ENCODE measurements around the gene BCAS3.

The BCAS3 gene

DNA sequence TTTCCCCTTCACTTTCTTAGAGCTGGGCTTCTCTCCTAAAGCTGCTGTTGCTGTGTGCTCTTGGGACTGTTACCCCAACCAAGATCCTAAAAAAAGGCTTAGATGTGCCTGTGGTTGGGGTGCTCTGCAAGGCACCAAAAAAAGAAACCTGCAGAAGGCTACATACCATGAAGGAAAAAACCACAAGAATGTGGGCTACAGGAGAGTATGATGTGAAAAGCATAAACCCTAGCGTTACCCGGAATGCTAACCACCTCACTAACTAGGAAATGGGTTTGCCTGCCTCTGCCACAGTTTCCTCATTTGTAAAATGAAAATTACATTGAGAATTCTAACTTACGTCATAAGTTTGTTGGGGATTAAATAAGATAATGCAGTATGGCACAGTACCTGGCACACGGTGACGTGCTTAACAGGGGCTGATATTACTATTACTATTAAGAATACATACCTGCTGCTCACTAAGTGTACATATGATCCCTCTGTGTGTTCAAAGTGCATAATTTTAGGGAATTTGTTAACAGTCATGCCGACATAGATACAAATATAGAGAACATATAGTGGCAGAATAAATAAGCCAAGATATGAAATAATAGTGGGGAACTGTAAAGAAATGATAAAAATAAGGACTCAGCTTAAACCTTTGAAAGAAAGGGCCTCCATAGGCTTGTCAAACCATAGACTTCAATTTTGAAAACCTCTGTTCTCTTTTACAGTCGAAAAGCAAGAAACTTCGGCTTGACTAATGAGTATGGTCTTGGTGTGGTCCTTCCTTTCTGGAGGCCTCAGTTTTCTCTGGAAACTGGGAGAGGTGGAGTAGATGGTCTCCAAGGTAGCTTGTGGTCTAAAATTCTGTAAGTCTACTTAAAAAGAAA is 544.2 kb downstream of the BCAS3 start:
- TF ChIP-seq, protein P1, sequence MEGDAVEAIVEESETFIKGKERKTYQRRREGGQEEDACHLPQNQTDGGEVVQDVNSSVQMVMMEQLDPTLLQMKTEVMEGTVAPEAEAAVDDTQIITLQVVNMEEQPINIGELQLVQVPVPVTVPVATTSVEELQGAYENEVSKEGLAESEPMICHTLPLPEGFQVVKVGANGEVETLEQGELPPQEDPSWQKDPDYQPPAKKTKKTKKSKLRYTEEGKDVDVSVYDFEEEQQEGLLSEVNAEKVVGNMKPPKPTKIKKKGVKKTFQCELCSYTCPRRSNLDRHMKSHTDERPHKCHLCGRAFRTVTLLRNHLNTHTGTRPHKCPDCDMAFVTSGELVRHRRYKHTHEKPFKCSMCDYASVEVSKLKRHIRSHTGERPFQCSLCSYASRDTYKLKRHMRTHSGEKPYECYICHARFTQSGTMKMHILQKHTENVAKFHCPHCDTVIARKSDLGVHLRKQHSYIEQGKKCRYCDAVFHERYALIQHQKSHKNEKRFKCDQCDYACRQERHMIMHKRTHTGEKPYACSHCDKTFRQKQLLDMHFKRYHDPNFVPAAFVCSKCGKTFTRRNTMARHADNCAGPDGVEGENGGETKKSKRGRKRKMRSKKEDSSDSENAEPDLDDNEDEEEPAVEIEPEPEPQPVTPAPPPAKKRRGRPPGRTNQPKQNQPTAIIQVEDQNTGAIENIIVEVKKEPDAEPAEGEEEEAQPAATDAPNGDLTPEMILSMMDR (conservative IDR thresholded peaks at IDR 0.05; ENCODE audit: low read depth, low read length) = no peak
- Histone ChIP-seq H3K27me3 (ENCODE audit: insufficient read depth, low read depth) (no peaks in the 10 kb centered on the region), H3K4me2 (peak overlapping the region; percentile 75), H3K9ac (no peak overlapping the region), H3K79me2 (ENCODE audit: insufficient read depth, low read depth) (no peaks in the 10 kb centered on the region), H3K27ac (peak overlapping the region; percentile 27; the same call in 1 of the 2 replicates), H3K36me3 (ENCODE audit: insufficient read depth) (no peaks in the 10 kb centered on the region), H3K4me1 (ENCODE audit: low read depth, poor library complexity, severe bottlenecking) (peaks cover 25% of the 10 kb centered on the region), H3K4me3 (IDR thresholded peaks at IDR 0.05; ENCODE audit: insufficient read depth, low read depth, low read length) (no peak overlapping the region), H4K20me1 (ENCODE audit: insufficient read depth) (no peaks in the 10 kb centered on the region), H2AFZ (ENCODE audit: low read depth) (peak overlapping the region; percentile 15; the same call in 1 of the 2 replicates)

DNA sequence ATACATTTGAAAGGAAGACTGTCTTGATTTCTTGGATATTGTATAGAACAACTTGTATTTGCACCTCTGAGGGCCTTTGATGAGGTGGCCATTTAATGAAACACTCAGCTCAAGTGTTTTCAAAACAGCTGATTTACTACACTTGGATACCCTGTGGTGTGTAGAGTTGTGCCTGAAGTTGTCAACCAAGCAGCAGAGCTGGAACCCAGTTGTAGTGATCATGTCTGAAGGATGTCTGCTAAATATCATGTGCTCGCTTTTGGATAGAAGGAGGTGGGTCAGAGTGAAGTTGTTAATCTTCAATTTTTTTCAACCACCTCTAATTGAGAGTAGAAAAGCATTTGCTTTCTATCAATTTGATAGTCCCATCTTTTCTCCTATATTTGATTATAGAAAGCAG is 546.1 kb downstream of the BCAS3 start:
- TF ChIP-seq, protein P1 (conservative IDR thresholded peaks at IDR 0.05; ENCODE audit: low read depth, low read length) = no peak
- Histone ChIP-seq H4K20me1 (ENCODE audit: insufficient read depth) (no peaks in the 10 kb centered on the region), H3K79me2 (ENCODE audit: insufficient read depth, low read depth) (no peaks in the 10 kb centered on the region), H3K27me3 (ENCODE audit: insufficient read depth, low read depth) (no peaks in the 10 kb centered on the region), H3K4me3 (IDR thresholded peaks at IDR 0.05; ENCODE audit: insufficient read depth, low read depth, low read length) (no peak overlapping the region), H3K9ac (no peak overlapping the region), H2AFZ (ENCODE audit: low read depth) (no peak overlapping the region), H3K27ac (no peak overlapping the region), H3K4me1 (ENCODE audit: low read depth, poor library complexity, severe bottlenecking) (peaks cover 25% of the 10 kb centered on the region), H3K36me3 (ENCODE audit: insufficient read depth) (no peaks in the 10 kb centered on the region), H3K4me2 (no peak overlapping the region)

DNA sequence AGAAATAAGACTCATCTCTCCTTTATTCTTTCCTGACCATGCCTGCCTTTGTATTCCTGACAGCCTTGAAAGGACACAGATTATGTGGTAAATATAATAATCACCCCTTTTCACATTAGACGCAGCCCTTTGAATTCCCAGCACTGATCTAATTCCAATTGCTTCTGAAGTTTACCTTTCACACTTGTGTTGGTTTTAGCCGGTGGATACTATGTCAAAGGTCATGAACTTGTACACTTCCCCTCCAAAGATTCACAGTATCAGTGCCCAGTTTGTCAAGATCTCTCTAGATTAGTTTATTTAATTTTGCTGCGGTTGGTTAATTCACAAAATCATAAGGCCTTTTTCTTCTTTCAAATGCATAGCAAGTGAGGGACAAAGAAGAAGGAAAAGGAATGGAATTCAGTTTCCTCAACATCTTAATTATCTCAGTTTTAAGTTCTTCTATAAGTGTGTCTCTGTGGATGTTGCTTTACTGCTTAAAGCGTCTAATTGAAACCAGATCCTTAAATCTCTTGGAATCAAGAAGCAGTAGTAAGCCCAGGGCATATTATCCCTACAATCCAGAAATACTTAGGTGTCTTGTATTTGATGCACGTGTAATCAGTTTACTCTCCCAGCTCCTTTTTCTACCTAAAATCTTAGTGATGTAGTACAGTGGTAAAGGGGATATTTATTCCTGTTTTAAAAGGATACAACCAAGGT is 547.7 kb downstream of the BCAS3 start:
- no peak overlapping the region for H2AFZ ChIP-seq (ENCODE audit: low read depth)
- H3K27ac ChIP-seq = no peak overlapping the region
- no peaks in the 10 kb centered on the region for H4K20me1 ChIP-seq (ENCODE audit: insufficient read depth)
- H3K4me1 ChIP-seq (ENCODE audit: low read depth, poor library complexity, severe bottlenecking) = peaks cover 31% of the 10 kb centered on the region
- H3K79me2 ChIP-seq (ENCODE audit: insufficient read depth, low read depth) = no peaks in the 10 kb centered on the region
- H3K4me2 ChIP-seq = no peak overlapping the region
- no peaks in the 10 kb centered on the region for H3K36me3 ChIP-seq (ENCODE audit: insufficient read depth)
- no peak overlapping the region for H3K9ac ChIP-seq
- no peak overlapping the region for H3K4me3 ChIP-seq (IDR thresholded peaks at IDR 0.05; ENCODE audit: insufficient read depth, low read depth, low read length)
- H3K27me3 ChIP-seq (ENCODE audit: insufficient read depth, low read depth) = no peaks in the 10 kb centered on the region
- TF ChIP-seq, protein P1 (conservative IDR thresholded peaks at IDR 0.05; ENCODE audit: low read depth, low read length) = no peak

DNA sequence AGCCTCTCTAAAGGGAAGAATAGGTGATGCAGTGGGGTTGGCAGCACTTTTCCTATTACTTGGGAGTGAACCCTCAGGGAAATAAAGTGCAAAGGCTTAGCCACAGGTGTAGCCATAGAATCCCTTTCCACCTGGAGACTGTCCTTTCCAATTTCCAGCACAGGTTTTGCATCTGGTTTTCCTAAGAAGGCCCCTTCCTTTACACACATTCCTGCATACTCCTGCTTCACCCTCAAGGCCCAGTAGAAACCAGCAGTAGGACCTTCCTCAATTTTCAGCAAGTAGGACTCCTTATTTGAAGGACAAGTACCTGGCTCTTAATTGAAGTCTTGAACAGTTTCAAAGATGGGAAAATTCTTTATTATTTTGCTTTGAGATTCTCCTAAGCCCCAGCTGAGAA is 550.2 kb downstream of the BCAS3 start:
- Histone ChIP-seq H4K20me1 (ENCODE audit: insufficient read depth) (no peaks in the 10 kb centered on the region), H3K36me3 (ENCODE audit: insufficient read depth) (no peaks in the 10 kb centered on the region), H3K4me3 (IDR thresholded peaks at IDR 0.05; ENCODE audit: insufficient read depth, low read depth, low read length) (no peak overlapping the region), H3K4me2 (no peak overlapping the region), H3K4me1 (ENCODE audit: low read depth, poor library complexity, severe bottlenecking) (peaks cover 24% of the 10 kb centered on the region), H3K9ac (no peak overlapping the region), H3K27ac (no peak overlapping the region), H3K27me3 (ENCODE audit: insufficient read depth, low read depth) (no peaks in the 10 kb centered on the region), H3K79me2 (ENCODE audit: insufficient read depth, low read depth) (no peaks in the 10 kb centered on the region), H2AFZ (ENCODE audit: low read depth) (no peak overlapping the region)
- TF ChIP-seq, protein P1 (conservative IDR thresholded peaks at IDR 0.05; ENCODE audit: low read depth, low read length) = no peak

All from KMS-11 (cell line).